IMR-90 (cell line): ENCODE results near the gene SSBP2. TPM values are rescaled to one million over a fixed set of nuclear protein-coding genes. Genes with fewer than 3 reads are reported as not detected.

Source experiments
- ATAC-seq: fragments of 200-7000 bp; cut with Tn5 transposase; 2 replicates; pipeline ENCODE4 v1.9.1; 2020; ENCODE audit warnings: low read depth, mild to moderate bottlenecking, moderate library complexity
- BruUV-seq: library from RNA; stranded (reverse); fragments of 400-500 nt; replicated peaks from 2 replicates; lab custom pipeline; 2021; lab: Mats Ljungman, UMichigan
- CTCF ChIA-PET: fragments of 300-600 bp; formaldehyde crosslinking; extraction: SDS; loops from one replicate; lab custom pipeline; 2021; ENCODE audit warnings: antibody characterized with exemption; lab: Yijun Ruan, JAX
- POLR2A ChIA-PET: fragments of 300-600 bp; sonication (Branson Sonifier 250); formaldehyde crosslinking; loops from one replicate; lab custom pipeline; 2022; ENCODE audit warnings: antibody characterized with exemption; ENCODE audit not compliant: unreplicated experiment; lab: Charles Lee
- DNase-seq: peaks from one replicate; pipeline ENCODE4 v3.0.0; 2013
- H2AFZ ChIP-seq: replicated peaks from 2 replicates; pipeline ENCODE3; 2013; ENCODE audit warnings: low read length, mild to moderate bottlenecking; ENCODE audit not compliant: poor library complexity
- H2AK5ac ChIP-seq: 2 replicates; pipeline ENCODE4 v1.6.1; 2013; ENCODE audit warnings: low read depth, low read length, inconsistent platforms
- H2AK9ac ChIP-seq: replicated peaks from 2 replicates; pipeline ENCODE3; 2013; ENCODE audit warnings: mild to moderate bottlenecking, low read depth, low read length, moderate library complexity; ENCODE audit not compliant: poor library complexity
- H2BK120ac ChIP-seq: 2 replicates; pipeline ENCODE4 v1.6.1; 2013; ENCODE audit warnings: low read depth, low read length, inconsistent platforms
- H2BK15ac ChIP-seq: 3 replicates; pipeline ENCODE4 v1.6.1; 2013; ENCODE audit warnings: low read depth, low read length, inconsistent platforms
- H2BK20ac ChIP-seq: 2 replicates; pipeline ENCODE4 v1.6.1; 2013; ENCODE audit warnings: low read depth, mild to moderate bottlenecking, inconsistent platforms, low read length, moderate library complexity
- H2BK5ac ChIP-seq: 2 replicates; pipeline ENCODE4 v1.6.1; 2013; ENCODE audit warnings: mild to moderate bottlenecking, low read depth, low read length, inconsistent platforms; ENCODE audit not compliant: poor library complexity, severe bottlenecking
- H3K14ac ChIP-seq: replicated peaks from 2 replicates; pipeline ENCODE4 v1.6.1; 2013; ENCODE audit warnings: low read depth, low read length, inconsistent platforms
- H3K18ac ChIP-seq: 2 replicates; pipeline ENCODE4 v1.6.1; 2013; ENCODE audit warnings: low read depth, low read length, control low read depth
- H3K23ac ChIP-seq: 2 replicates; pipeline ENCODE4 v1.6.1; 2013; ENCODE audit warnings: low read depth, low read length, inconsistent platforms
- H3K27ac ChIP-seq: 2 replicates; pipeline ENCODE4 v1.5.1; 2013; ENCODE audit warnings: mild to moderate bottlenecking, control low read depth, low read length; ENCODE audit not compliant: insufficient read depth
- H3K27me3 ChIP-seq: 2 replicates; pipeline ENCODE4 v1.6.1; 2013; ENCODE audit warnings: low read length; ENCODE audit not compliant: control insufficient read depth, insufficient read depth
- H3K36me3 ChIP-seq: 2 replicates; pipeline ENCODE4 v1.6.1; 2013; ENCODE audit warnings: low read length, mixed read lengths; ENCODE audit not compliant: control insufficient read depth, insufficient read depth
- H3K4ac ChIP-seq: 2 replicates; pipeline ENCODE4 v1.6.1; 2013; ENCODE audit warnings: low read depth, low read length, inconsistent platforms
- H3K4me1 ChIP-seq: 2 replicates; pipeline ENCODE4 v1.6.1; 2013; ENCODE audit warnings: low read length, mixed read lengths; ENCODE audit not compliant: control insufficient read depth, insufficient read depth
- H3K4me2 ChIP-seq: 2 replicates; pipeline ENCODE4 v1.6.1; 2013; ENCODE audit warnings: low read depth, mild to moderate bottlenecking, control low read depth, low read length, moderate library complexity
- H3K4me3 ChIP-seq: 2 replicates; pipeline ENCODE4 v1.5.1; 2013; ENCODE audit warnings: low read depth, mild to moderate bottlenecking, control low read depth, low read length, moderate library complexity; ENCODE audit not compliant: insufficient read depth
- H3K56ac ChIP-seq: 2 replicates; pipeline ENCODE4 v1.6.1; 2013; ENCODE audit warnings: low read length, inconsistent platforms; ENCODE audit not compliant: insufficient read depth; ENCODE audit errors: extremely low read depth
- H3K79me1 ChIP-seq, 2 experiments: 2 replicates each; pipeline ENCODE4 v1.6.1; 2013; ENCODE audit warnings: low read length in 2 of 2, inconsistent platforms in 1 of 2, low read depth in 1 of 2
- H3K9ac ChIP-seq: 2 replicates; pipeline ENCODE4 v1.6.1; 2013; ENCODE audit warnings: low read depth, low read length, control low read depth
- H3K9me1 ChIP-seq: 2 replicates; pipeline ENCODE4 v1.6.1; 2013; ENCODE audit warnings: low read length, inconsistent platforms; ENCODE audit not compliant: insufficient read depth
- H3K9me3 ChIP-seq: 2 replicates; pipeline ENCODE4 v1.6.1; 2013; ENCODE audit warnings: low read length; ENCODE audit not compliant: control insufficient read depth, insufficient read depth
- H4K20me1 ChIP-seq: 2 replicates; pipeline ENCODE4 v1.6.1; 2013; ENCODE audit warnings: low read length, inconsistent platforms; ENCODE audit not compliant: insufficient read depth
- H4K5ac ChIP-seq: 2 replicates; pipeline ENCODE4 v1.6.1; 2013; ENCODE audit warnings: mild to moderate bottlenecking, low read depth, low read length, control low read depth
- H4K8ac ChIP-seq, 2 experiments: 2 replicates each; pipeline ENCODE4 v1.6.1; 2013; ENCODE audit warnings: low read depth in 2 of 2, low read length in 2 of 2, control low read depth in 1 of 2, inconsistent platforms in 1 of 2
- H4K91ac ChIP-seq: 2 replicates; pipeline ENCODE4 v1.6.1; 2013; ENCODE audit warnings: low read depth, low read length, inconsistent platforms; ENCODE audit not compliant: insufficient read depth
- CHD1 ChIP-seq: IDR thresholded peaks from 2 replicates; pipeline ENCODE4 v1.6.1; 2012; ENCODE audit warnings: low read depth, low read length, improper control_type of control experiment
- MAFK ChIP-seq: IDR thresholded peaks from 2 replicates; pipeline ENCODE4 v1.6.1; 2012; ENCODE audit warnings: low read depth, low read length, improper control_type of control experiment
- RAD21 ChIP-seq: IDR thresholded peaks from 2 replicates; pipeline ENCODE4 v1.6.1; 2012; ENCODE audit warnings: low read length, improper control_type of control experiment
- SMC3 ChIP-seq: fragments of 150-350 bp; IDR thresholded peaks from 2 replicates; pipeline ENCODE4 v1.6.1; 2016; ENCODE audit warnings: low read depth, mild to moderate bottlenecking, antibody characterized with exemption, low read length, moderate library complexity
- WGBS, 2 experiments: methylation state at CpG; one replicate each; pipeline versions ENCODE4 v1.1.5 to v1.1.7; 2013; ENCODE audit warnings: missing lambda C conversion rate in 2 of 2; ENCODE audit not compliant: insufficient read length in 1 of 2; ENCODE audit errors: extremely low coverage in 2 of 2; 5-methylcytosine and 5-hydroxymethylcytosine counted together
- dilution Hi-C: fragments of 300-500 bp; cut with HindIII; formaldehyde crosslinking; loops from one replicate; pipeline ENCODE4 v1.14.3; 2018; ENCODE audit warnings: low sequenced_read_pairs; ENCODE audit not compliant: unreplicated experiment
- in situ Hi-C: fragments of 300-500 bp; cut with MboI; formaldehyde crosslinking; loops from 3 replicates; pipeline ENCODE4 v1.14.3; 2019; ENCODE audit warnings: low sequenced_read_pairs, inconsistent platforms, mixed read lengths
- intact Hi-C: fragments of 100-400 bp; cut with micrococcal nuclease; formaldehyde crosslinking; loops from 2 replicates; pipeline ENCODE4 v1.10.0; 2022
- polyA plus RNA-seq, 3 experiments: library from polyadenylated mRNA; depleted of rRNA; stranded (reverse); fragments of >200 nt; gene quantifications; 2 replicates each; pipeline ENCODE4 v1.2.3, GENCODE V29; 2012; ENCODE audit warnings: low replicate concordance in 1 of 3
- total RNA-seq: library from RNA; depleted of rRNA; stranded (reverse); fragments of >200 nt; gene quantifications from 2 replicates; pipeline ENCODE4 v1.2.3, GENCODE V29; 2012
- TF ChIP-seq, protein P1 (sequence below): fragments of 150-350 bp; IDR thresholded peaks from 2 replicates; pipeline ENCODE4 v1.6.1; 2016; ENCODE audit warnings: low read depth, mild to moderate bottlenecking, low read length, moderate library complexity, borderline replicate concordance
- TF ChIP-seq, protein P2 (sequence below): fragments of 150-350 bp; IDR thresholded peaks from 2 replicates; pipeline ENCODE4 v1.6.1; 2017; ENCODE audit warnings: mild to moderate bottlenecking, antibody characterized with exemption, low read length, low read depth

Gene SSBP2
- total and polyA plus RNA-seq, 2 of the 4 experiments (the other 2 are of a cell fraction): 38.4 to 42.7 TPM

GRCh38 chr5:81728301-81728700, 22.6 kb downstream of the SSBP2 start:
- H3K27me3 ChIP-seq: no peaks in the 10 kb centered on the region
- CTCF ChIA-PET: no interaction called here
- no peak overlapping the region for H2AFZ ChIP-seq
- no peak overlapping the region for H3K56ac ChIP-seq
- H3K14ac ChIP-seq: no peak overlapping the region
- H3K4me3 ChIP-seq: no peak overlapping the region
- DNase-seq (no peak), ATAC-seq (no peak)
- in situ Hi-C loops (no loop called here), intact Hi-C loops (no loop called here), dilution Hi-C loops (no loop called here)
- H3K18ac ChIP-seq: no peak overlapping the region
- H3K27ac ChIP-seq: no peak overlapping the region
- no CpG with 5 or more reads among the region's 3 CpGs for WGBS, 2 experiments
- no peaks in the 10 kb centered on the region for H3K9me1 ChIP-seq
- no peak overlapping the region for H2BK20ac ChIP-seq
- H4K5ac ChIP-seq: no peak overlapping the region
- no peaks in the 10 kb centered on the region for H3K9me3 ChIP-seq
- no peak overlapping the region for H2AK9ac ChIP-seq
- no peak overlapping the region for H2BK120ac ChIP-seq
- H3K79me1 ChIP-seq: peaks cover 8 to 9% of the 10 kb centered on the region in 2 experiments; a peak in 3 of 4 replicates
- H3K9ac ChIP-seq: no peak overlapping the region
- no peaks in the 10 kb centered on the region for H3K36me3 ChIP-seq
- POLR2A ChIA-PET: no interaction called here
- H4K20me1 ChIP-seq: 0 out of 2 replicates have a peak, but pooled peaks cover 3% of the 10 kb centered on the region
- H3K4me2 ChIP-seq: no peak overlapping the region
- no peak overlapping the region for H2BK15ac ChIP-seq
- no peak overlapping the region for H4K91ac ChIP-seq
- no peak for TF ChIP-seq CHD1
- TF ChIP-seq, protein P1, sequence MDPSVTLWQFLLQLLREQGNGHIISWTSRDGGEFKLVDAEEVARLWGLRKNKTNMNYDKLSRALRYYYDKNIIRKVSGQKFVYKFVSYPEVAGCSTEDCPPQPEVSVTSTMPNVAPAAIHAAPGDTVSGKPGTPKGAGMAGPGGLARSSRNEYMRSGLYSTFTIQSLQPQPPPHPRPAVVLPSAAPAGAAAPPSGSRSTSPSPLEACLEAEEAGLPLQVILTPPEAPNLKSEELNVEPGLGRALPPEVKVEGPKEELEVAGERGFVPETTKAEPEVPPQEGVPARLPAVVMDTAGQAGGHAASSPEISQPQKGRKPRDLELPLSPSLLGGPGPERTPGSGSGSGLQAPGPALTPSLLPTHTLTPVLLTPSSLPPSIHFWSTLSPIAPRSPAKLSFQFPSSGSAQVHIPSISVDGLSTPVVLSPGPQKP: no peak
- no peak for TF ChIP-seq SMC3
- no peak for TF ChIP-seq RAD21
- TF ChIP-seq MAFK: no peak
- TF ChIP-seq, protein P2, sequence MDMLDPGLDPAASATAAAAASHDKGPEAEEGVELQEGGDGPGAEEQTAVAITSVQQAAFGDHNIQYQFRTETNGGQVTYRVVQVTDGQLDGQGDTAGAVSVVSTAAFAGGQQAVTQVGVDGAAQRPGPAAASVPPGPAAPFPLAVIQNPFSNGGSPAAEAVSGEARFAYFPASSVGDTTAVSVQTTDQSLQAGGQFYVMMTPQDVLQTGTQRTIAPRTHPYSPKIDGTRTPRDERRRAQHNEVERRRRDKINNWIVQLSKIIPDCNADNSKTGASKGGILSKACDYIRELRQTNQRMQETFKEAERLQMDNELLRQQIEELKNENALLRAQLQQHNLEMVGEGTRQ: no peak
- no TSS peak for BruUV-seq
- no peak overlapping the region for H3K4ac ChIP-seq
- no peak overlapping the region for H4K8ac ChIP-seq
- H3K4me1 ChIP-seq: 0 out of 2 replicates have a peak, but pooled peaks cover 2% of the 10 kb centered on the region
- no peak overlapping the region for H3K23ac ChIP-seq
- no peak overlapping the region for H2BK5ac ChIP-seq
- H2AK5ac ChIP-seq: no peak overlapping the region
